ENCODE data around the gene FAP. TPM values are rescaled to one million over a fixed set of nuclear protein-coding genes. Genes with fewer than 3 reads are reported as not detected.

FAP gene
- total and polyA plus RNA-seq, 2 donors (not counting 3 experiments of a cell fraction or from before 2014, with no cell fraction given) = 1.1 TPM; not detected in 1

- CTCF ChIA-PET = interaction anchor here (1.6 to 3.9 kb wide), 4 partner anchors 120 to 541 kb away, joined by 3 to 70 read pairs (median 32); no protein-coding TSS in a partner anchor
- Histone ChIP-seq H3K27me3 (ENCODE audit: control insufficient read depth in 2 of 2, insufficient read depth in 2 of 2, low read length in 2 of 2) (peaks cover 0 to 9% of the 10 kb centered on the region in 2 experiments), H3K4me1 (ENCODE audit: control insufficient read depth, extremely low read depth, insufficient read depth, low read length) (peaks cover 13% of the 10 kb centered on the region), H3K9me3 (replicated peaks; ENCODE audit: control insufficient read depth, insufficient read depth, low read length) (no peaks in the 10 kb centered on the region), H4K20me1 (replicated peaks; ENCODE audit: control insufficient read depth, extremely low read depth, insufficient read depth, low read length) (no peaks in the 10 kb centered on the region), H3K4me2 (ENCODE audit: insufficient read depth, low read length) (no peak overlapping the region), H3K9me1 (replicated peaks; ENCODE audit: control insufficient read depth, extremely low read depth, insufficient read depth, low read length) (no peaks in the 10 kb centered on the region), H3K27ac (ENCODE audit: insufficient read depth, low read depth, low read length) (no peak overlapping the region), H3K36me3 (ENCODE audit: control insufficient read depth in 2 of 2, extremely low read depth in 1 of 2, insufficient read depth in 2 of 2, low read length in 2 of 2) (no peaks in the 10 kb centered on the region), H3K9ac (replicated peaks; ENCODE audit: extremely low read depth, insufficient read depth, low read length) (no peak overlapping the region), H3K79me2 (ENCODE audit: control insufficient read depth, insufficient read depth, low read length) (no peaks in the 10 kb centered on the region), H2AFZ (ENCODE audit: low read depth, low read length) (no peak overlapping the region), H3K4me3 (replicated peaks in 1 of 3; ENCODE audit: insufficient read depth in 1 of 3, low read depth in 1 of 3, low read length in 3 of 3) (no peak overlapping the region)
- no peak for DNase-seq (ENCODE audit: low read depth, low spot score)
- TF ChIP-seq, protein P1, sequence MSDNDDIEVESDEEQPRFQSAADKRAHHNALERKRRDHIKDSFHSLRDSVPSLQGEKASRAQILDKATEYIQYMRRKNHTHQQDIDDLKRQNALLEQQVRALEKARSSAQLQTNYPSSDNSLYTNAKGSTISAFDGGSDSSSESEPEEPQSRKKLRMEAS (IDR thresholded peaks at IDR 0.05; ENCODE audit: insufficient read depth, insufficient read length) = no peak
- TF ChIP-seq JUN (IDR thresholded peaks at IDR 0.05; ENCODE audit: borderline replicate concordance, insufficient read depth, insufficient read length, low read depth) (no peak), EZH2 (IDR thresholded peaks at IDR 0.05; ENCODE audit: borderline replicate concordance, low read depth, low read length, severe bottlenecking) (no peak), GATA2 (IDR thresholded peaks at IDR 0.05; ENCODE audit: insufficient read depth, insufficient read length, low read depth, low read length) (no peak), POLR2A (IDR thresholded peaks at IDR 0.05; ENCODE audit: low read depth, low read length) (no peak), POLR2AphosphoS5 (IDR thresholded peaks at IDR 0.05; ENCODE audit: insufficient read depth, low read depth, low read length) (no peak), MYC (IDR thresholded peaks at IDR 0.05; ENCODE audit: low read depth, low read length) (no peak)
- TF ChIP-seq, protein P2, sequence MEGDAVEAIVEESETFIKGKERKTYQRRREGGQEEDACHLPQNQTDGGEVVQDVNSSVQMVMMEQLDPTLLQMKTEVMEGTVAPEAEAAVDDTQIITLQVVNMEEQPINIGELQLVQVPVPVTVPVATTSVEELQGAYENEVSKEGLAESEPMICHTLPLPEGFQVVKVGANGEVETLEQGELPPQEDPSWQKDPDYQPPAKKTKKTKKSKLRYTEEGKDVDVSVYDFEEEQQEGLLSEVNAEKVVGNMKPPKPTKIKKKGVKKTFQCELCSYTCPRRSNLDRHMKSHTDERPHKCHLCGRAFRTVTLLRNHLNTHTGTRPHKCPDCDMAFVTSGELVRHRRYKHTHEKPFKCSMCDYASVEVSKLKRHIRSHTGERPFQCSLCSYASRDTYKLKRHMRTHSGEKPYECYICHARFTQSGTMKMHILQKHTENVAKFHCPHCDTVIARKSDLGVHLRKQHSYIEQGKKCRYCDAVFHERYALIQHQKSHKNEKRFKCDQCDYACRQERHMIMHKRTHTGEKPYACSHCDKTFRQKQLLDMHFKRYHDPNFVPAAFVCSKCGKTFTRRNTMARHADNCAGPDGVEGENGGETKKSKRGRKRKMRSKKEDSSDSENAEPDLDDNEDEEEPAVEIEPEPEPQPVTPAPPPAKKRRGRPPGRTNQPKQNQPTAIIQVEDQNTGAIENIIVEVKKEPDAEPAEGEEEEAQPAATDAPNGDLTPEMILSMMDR (IDR thresholded peaks at IDR 0.05; ENCODE audit: extremely low read depth in 1 of 2, insufficient read depth in 1 of 2, low read depth in 1 of 2, low read length in 2 of 2) = no peak
- POLR2A ChIA-PET = no interaction called here
- dilution Hi-C loops (cut with MboI; ENCODE audit: extremely low pct_ligation_motif_present, low sequenced_read_pairs) = no loop called here
- no TSS peak for BruUV-seq (replicated peaks)
- intact Hi-C loops (cut with micrococcal nuclease) = loop anchor here (5.0 kb wide), 1 partner anchor 700 kb away; no protein-coding TSS in a partner anchor
- no peak for FAIRE-seq
Observed at GRCh38 chr2:162127422-162127821, 115.8 kb downstream of the FAP start.
